Mucosa of gallbladder (tissue), 1 donor: ENCODE results near the gene JMJD7. TPM values are rescaled to one million over a fixed set of nuclear protein-coding genes. Genes with fewer than 3 reads are reported as not detected.

Experiments used
- DNase-seq: peaks from one replicate; pipeline ENCODE4 v3.0.0-alpha.2; 2020; ENCODE audit warnings: low spot score
- total RNA-seq: library from RNA; stranded (reverse); gene quantifications from one replicate; pipeline ENCODE4 v1.2.1, GENCODE V29; 2021
- donor health status: DM: no; HTN: no; CAD: no.

Gene JMJD7
- total RNA-seq, 1 donor from 2014 or later: 21.0 TPM

DNA sequence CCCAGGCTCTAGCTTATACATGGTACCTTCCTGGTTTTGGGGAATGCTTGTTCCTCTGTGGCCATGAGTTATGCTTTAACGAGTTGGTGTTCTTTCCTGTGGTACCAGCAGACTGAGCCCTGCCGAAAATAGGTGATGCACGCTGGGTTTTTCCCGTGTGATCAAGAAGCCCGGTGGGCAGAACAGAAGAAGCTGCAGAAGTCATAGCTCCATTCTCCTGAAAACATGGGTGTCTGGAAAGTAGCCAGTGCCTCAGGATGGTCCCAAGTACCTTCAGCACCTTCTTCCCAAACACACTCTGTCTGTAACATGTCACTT, 28.4 kb upstream of the JMJD7 start:
- no peak for DNase-seq

DNA sequence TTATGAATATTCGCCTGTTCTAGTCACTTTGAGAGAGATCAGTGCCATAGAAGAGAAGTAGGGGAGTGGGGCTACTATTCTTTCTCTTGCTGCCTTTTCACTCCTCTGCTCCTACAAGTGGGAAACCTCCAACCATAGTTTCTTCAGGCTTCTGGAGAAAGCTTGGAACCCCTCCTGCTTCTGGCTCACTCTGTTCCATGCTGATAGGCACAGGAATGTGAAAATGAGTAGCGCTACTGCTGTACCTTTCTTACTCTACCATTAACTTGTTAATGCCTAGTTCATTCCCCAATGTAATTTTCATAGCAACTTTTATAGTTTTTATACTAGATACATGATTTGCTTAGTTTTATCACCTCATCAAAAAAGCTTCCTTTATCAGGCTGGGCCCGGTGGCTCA, 26.7 kb upstream of the JMJD7 start:
- no peak for DNase-seq

- DNase-seq: no peak
These were observed 25.9 kb upstream of the JMJD7 start for GRCh38 chr15:41801850-41802455.

GRCh38 chr15:41804361-41804760, 23.5 kb upstream of the JMJD7 start:
- DNase-seq: no peak

GRCh38 chr15:41804916-41805666, 22.8 kb upstream of the JMJD7 start:
- DNase-seq: no peak

DNA sequence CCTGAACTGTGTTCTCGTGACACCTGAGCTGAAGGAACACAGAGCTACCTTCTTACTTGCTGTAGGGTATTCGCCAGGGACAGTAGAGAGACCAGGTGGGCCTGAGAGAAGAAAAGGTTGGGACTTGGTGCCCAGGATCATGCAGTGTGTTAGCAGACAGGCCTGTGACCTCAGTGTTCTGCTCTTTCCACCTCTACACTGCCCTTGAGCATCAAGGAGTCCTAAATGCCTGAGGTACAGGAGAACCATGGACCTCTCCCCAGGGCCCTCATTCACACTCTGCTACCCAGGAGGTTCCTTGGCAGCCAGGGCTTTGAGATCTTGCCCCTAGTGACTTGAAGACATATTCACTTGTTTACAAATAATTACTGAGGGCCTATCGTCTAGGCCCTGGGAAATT, 22.2 kb upstream of the JMJD7 start:
- DNase-seq: no peak

DNA sequence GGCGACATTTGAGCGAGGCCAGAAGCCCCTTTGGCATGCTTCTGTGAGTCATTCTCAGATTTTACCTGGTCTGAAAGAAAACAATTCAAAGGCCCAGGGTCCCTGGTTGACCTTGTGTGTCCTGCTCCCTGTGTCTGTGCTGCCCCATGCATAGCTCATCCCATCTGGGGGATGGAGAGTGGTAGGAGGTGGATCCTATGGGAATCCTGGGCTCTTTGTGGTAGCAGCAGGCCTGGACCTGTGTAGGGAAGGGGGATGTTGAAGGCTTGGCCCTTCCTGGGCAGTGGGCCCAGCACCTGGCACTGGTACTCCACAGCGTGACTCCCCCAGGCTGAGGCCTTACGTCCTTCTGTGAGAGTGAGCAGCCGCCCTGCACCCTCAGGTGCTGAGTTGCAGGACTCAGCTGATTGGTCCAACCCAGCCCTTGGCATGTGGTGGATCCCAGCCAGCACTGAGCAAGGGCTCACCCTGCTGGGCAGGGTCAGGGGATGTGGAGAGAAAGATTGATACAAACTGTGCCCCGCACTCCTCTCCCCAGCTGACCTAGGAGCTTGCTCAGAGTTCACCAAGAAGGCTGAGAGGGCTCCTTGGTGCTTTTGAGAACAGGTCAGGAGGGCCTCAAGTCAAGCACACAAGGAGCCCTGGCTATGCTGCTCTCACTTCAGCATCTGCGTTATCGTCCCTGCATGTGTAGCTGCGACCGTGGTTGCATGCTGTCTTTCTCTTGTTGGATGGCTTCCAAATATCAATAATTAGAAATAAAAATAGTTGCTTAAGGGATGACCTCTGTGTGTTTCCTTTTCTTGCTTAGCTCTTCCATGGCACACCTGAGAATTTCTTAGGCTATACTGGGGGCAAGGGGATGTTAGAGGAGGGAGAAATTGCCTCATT, 21.4 kb upstream of the JMJD7 start:
- peak; percentile 37 for DNase-seq

DNA sequence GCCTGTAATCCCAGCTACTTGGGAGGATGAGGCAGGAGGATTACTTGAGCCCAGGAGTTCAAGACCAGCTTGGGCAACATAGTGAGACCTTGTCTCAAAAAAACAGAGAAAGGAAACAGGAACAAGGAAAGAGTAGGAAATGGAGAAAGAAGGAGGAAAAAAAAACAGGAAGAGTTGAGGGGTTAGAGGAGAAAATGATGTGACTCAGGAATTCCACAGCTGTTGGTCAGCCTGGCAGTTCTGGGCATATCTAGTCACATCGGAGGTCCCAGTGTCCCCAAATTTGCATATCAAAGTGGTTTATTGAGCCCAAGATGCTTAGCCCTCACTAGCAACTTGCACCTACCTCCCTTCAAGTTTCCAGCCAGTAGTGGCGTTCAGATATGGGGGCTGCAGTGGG, 18.8 kb upstream of the JMJD7 start:
- DNase-seq: no peak

DNA sequence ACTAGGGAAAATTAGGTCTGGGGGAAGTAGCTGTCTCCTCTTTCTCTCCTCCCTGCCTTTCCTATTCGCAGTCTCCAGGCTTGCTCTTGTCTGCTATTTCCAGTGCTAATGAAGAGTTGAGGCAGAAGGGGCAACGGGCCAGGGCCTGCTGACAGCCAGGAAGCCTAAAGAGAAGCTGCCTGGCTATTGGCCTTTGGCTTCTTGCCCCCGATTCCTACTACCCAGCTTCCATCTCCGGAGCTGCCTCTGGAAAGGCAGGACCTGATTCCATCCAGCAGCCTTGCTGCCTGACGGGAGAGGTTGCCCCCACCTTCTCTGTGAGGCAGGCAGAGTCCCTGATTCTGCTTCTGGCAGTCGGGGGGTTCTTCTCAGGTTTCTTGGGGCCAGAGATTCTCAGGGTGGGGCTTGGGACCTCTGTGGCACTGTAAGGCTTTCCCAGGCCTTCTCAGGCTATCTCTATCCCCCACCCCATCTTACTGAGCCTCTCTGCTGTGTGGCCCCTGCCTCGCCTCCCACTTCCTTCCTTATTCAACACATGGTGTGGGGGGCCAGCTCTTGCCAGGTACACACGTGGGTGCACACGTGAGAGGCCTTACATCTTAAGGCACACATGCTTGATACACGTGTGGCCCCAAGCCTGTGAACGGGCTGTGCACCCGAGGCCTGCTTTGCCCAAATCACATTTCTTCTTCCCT, 18.2 kb upstream of the JMJD7 start:
- no peak for DNase-seq

GRCh38 chr15:41810651-41811431, 17.1 kb upstream of the JMJD7 start:
- DNase-seq: no peak

- DNase-seq: peak; percentile 87
These were observed 16.3 kb upstream of the JMJD7 start for GRCh38 chr15:41811432-41812195.

GRCh38 chr15:41812820-41813375, 15.0 kb upstream of the JMJD7 start:
- DNase-seq: no peak

GRCh38 chr15:41813426-41813825, 14.5 kb upstream of the JMJD7 start:
- DNase-seq: no peak

- DNase-seq: no peak
These were observed 13.4 kb upstream of the JMJD7 start for GRCh38 chr15:41814534-41814933.

DNA sequence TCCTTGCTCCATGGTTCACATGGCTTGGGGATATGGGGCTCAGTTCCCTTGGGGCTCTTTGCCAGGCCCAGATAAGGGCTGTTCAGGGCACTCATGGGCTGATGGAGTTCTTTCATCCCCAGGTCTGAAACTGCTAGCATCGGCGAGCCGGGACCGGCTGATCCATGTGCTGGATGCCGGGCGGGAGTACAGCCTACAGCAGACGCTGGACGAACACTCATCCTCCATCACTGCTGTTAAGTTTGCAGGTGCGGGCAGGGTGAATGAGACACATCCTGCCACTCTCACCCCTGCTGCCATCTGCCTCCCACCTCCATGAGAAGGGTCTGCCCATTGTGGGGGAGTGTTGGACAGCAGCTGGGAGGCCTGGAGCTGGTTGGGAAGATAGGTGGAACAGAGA, 11.1 kb upstream of the JMJD7 start:
- DNase-seq: no peak

DNA sequence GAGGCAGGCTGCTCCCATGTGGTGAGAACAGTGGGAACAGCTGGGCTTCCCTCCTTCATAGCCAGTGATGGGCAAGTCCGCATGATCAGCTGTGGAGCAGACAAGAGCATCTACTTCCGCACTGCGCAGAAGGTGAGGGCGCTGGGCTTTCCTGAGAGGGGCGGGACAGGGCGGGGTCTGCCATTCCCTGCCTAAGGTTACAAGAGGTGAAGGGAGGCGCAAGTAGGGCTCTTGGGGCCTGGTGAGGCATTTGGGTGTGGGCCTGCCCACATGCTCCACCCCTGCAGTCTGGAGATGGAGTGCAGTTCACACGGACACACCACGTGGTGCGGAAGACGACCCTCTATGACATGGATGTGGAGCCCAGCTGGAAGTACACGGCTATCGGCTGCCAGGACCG, 10.6 kb upstream of the JMJD7 start:
- DNase-seq: no peak

DNA sequence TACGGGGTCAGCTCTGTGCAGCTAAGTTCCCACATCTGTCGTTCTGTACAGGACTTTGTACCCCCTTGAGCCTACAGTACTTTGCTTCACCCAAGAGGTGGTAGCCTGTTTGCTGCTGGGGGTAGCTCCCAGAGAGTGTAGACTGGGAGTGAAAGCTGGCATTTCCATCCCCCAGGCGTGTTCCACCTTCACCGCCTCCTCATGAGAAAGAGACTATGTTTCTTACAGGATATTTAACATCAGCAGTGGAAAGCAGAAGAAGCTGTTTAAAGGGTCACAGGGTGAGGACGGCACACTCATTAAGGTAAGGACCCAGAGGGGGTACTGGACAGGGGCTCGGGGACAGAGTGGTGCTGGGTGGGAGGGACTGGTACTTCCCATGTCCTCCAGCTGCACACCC, 10.1 kb upstream of the JMJD7 start:
- no peak for DNase-seq

- no peak for DNase-seq
These were observed 8.3 kb upstream of the JMJD7 start for GRCh38 chr15:41819455-41820050.

DNA sequence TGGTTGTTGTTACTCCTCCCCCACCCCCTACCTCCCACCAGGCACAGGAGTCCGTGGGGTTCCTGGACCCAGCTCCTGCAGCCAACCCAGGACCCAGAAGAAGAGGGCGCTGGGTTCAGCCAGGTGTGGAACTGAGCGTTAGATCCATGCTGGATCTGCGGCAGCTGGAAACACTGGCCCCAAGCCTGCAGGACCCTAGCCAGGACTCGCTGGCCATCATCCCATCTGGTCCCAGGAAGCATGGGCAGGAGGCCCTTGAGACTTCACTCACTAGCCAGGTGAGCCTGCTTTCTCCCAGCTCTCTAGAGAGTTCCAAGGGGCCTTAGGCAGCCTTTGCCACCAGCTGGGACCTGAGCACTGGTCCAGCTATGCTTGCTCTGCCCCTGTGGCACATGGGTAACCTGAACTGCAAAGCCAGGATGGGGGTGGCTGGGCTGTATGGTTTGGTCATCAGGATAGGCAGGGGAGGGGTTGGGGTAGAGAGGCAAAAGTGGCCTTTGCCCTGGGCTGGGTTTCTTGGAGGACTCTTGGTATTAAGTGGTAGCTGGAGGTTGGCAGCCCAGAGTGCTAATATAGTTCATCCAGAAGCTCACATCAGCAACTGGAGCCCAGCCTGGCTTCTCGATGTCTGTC, 7.0 kb upstream of the JMJD7 start:
- no peak for DNase-seq
